HEK293T (cell line): ENCODE measurements around the gene UPK3A.

Experiments
- CTCF ChIA-PET: fragments of 350-600 bp; formaldehyde crosslinking; extraction: SDS; loops from one replicate; lab custom pipeline; 2021; ENCODE audit warnings: antibody characterized with exemption, inconsistent platforms; lab: Yijun Ruan, JAX
- POLR2A ChIA-PET: fragments of 350-600 bp; formaldehyde crosslinking; extraction: SDS; loops from one replicate; lab custom pipeline; 2020; ENCODE audit warnings: antibody characterized with exemption, inconsistent platforms; lab: Yijun Ruan, JAX
- DNase-seq: peaks from one replicate; pipeline ENCODE4 v3.0.0; 2012; ENCODE audit warnings: mixed read lengths; ENCODE audit errors: extremely low spot score
- BHLHE40 ChIP-seq: fragments of 450-650 bp; IDR thresholded peaks from 2 replicates; pipeline ENCODE4 v1.6.1; 2016; ENCODE audit warnings: mild to moderate bottlenecking, moderate library complexity, borderline replicate concordance
- CTBP1 ChIP-seq: fragments of 450-650 bp; IDR thresholded peaks from 2 replicates; pipeline ENCODE4 v1.6.1; 2016; ENCODE audit warnings: borderline replicate concordance
- ELF4 ChIP-seq: fragments of 450-650 bp; IDR thresholded peaks from 2 replicates; pipeline ENCODE4 v1.6.1; 2017; ENCODE audit warnings: antibody characterized with exemption
- FOXA1 ChIP-seq: fragments of 450-650 bp; IDR thresholded peaks from 2 replicates; pipeline ENCODE4 v1.6.1; 2016; ENCODE audit warnings: mild to moderate bottlenecking
- FOXK2 ChIP-seq: fragments of 450-650 bp; IDR thresholded peaks from 2 replicates; pipeline ENCODE4 v1.6.1; 2016; ENCODE audit warnings: mild to moderate bottlenecking
- FOXM1 ChIP-seq: fragments of 450-650 bp; IDR thresholded peaks from 2 replicates; pipeline ENCODE4 v1.6.1; 2017; ENCODE audit warnings: mild to moderate bottlenecking, borderline replicate concordance
- HDGF ChIP-seq: fragments of 450-650 bp; IDR thresholded peaks from 2 replicates; pipeline ENCODE4 v1.6.1; 2017; ENCODE audit warnings: antibody characterized with exemption, borderline replicate concordance
- L3MBTL2 ChIP-seq: fragments of 450-650 bp; conservative IDR thresholded peaks from 2 replicates; pipeline ENCODE4 v1.6.1; 2016; ENCODE audit warnings: mild to moderate bottlenecking
- LEF1 ChIP-seq: fragments of 450-650 bp; IDR thresholded peaks from 2 replicates; pipeline ENCODE4 v1.6.1; 2017; ENCODE audit warnings: mild to moderate bottlenecking, borderline replicate concordance
- NFRKB ChIP-seq: fragments of 450-650 bp; IDR thresholded peaks from 2 replicates; pipeline ENCODE4 v1.6.1; 2016; ENCODE audit warnings: mild to moderate bottlenecking, moderate library complexity
- SP1 ChIP-seq: fragments of 450-650 bp; IDR thresholded peaks from 2 replicates; pipeline ENCODE4 v1.6.1; 2017
- SUZ12 ChIP-seq: fragments of 450-650 bp; IDR thresholded peaks from 2 replicates; pipeline ENCODE4 v1.6.1; 2016; ENCODE audit warnings: mild to moderate bottlenecking
- TARDBP ChIP-seq: fragments of 450-650 bp; IDR thresholded peaks from 2 replicates; pipeline ENCODE4 v1.6.1; 2016
- ZNF384 ChIP-seq: fragments of 450-650 bp; IDR thresholded peaks from 2 replicates; pipeline ENCODE4 v1.6.1; 2016
- TF ChIP-seq, protein P1 (sequence below): fragments of 450-650 bp; IDR thresholded peaks from 2 replicates; pipeline ENCODE4 v1.6.1; 2016

Gene UPK3A

DNA sequence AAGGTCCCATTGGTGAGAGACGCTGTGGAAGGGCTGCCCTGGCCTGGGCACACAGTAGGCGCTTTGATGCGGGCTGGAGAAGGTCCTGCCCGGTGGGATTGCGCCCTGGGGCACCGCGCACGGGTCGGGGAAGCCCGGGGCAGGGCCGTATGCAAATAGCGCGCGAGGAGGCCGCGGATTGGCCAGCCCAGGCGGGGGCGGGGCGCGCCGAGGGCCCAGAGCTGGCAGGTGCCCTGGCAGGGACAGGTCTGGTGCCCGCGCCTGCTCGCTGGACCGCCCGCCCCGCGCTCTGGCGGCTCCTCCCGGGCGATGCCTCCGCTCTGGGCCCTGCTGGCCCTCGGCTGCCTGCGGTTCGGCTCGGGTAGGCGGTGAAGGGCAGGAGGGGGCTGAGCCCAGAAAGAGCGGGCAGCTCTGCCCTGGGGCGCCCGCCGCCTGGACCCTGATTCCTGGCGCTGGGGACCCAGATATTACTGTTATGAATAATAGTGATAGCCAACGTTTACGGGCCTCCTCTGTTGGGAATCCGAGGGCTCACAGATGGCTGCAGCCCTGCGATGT is at the start of gene UPK3A:
TSS of gene UPK3A (plus strand) at position 245 of the 558 bp plus-strand sequence. CDS start at position 310, 65 bp downstream.
- no peak for DNase-seq
- TF ChIP-seq SUZ12, result no peak
- TF ChIP-seq FOXM1, result no peak
- no peak for TF ChIP-seq ELF4
- TF ChIP-seq, protein P1, sequence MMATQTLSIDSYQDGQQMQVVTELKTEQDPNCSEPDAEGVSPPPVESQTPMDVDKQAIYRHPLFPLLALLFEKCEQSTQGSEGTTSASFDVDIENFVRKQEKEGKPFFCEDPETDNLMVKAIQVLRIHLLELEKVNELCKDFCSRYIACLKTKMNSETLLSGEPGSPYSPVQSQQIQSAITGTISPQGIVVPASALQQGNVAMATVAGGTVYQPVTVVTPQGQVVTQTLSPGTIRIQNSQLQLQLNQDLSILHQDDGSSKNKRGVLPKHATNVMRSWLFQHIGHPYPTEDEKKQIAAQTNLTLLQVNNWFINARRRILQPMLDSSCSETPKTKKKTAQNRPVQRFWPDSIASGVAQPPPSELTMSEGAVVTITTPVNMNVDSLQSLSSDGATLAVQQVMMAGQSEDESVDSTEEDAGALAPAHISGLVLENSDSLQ, result no peak
- TF ChIP-seq CTBP1, result no peak
- ChIA-PET POLR2A (no interaction called here), CTCF (no interaction called here)

DNA sequence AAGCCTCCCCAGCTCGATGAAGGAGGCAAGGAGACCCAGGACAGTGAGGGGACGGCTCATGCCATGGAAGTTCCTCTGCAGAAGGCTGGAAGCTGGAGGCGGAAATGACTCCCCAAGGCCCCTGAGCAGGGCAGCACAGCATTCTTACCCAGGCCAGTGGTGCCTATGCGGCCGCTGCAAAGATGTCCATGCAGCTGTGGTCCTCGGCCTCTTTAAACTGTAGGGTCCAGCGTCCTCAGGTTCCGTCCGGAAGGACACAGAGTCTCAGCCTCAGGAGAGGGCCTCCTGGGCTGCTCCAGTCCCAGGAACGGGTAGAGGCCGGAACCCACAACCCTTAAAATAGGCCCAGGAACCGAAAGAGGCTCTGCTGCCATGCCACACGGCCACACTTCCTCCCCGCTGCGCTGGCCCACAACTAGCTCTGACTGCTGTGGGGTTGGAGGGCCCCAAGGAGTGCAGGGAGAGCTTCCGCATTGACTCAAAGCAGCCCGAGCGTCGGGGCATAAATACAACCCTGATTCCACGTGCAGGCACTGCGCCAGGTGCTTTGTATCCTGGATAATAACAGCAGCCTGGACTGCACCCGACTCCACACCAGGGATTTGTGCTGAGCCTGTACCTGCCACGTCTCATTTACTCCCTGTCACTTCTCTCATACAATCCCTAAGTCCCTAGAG is 49.5 kb upstream of the UPK3A start:
- ChIA-PET POLR2A (no interaction called here), CTCF (interaction anchor here (1.4 kb wide), 1 partner anchor 414 kb away, joined by 4 read pairs; no protein-coding TSS in a partner anchor)
- TF ChIP-seq CTBP1 (no peak), FOXK2 (no peak)
- DNase-seq, result no peak

DNA sequence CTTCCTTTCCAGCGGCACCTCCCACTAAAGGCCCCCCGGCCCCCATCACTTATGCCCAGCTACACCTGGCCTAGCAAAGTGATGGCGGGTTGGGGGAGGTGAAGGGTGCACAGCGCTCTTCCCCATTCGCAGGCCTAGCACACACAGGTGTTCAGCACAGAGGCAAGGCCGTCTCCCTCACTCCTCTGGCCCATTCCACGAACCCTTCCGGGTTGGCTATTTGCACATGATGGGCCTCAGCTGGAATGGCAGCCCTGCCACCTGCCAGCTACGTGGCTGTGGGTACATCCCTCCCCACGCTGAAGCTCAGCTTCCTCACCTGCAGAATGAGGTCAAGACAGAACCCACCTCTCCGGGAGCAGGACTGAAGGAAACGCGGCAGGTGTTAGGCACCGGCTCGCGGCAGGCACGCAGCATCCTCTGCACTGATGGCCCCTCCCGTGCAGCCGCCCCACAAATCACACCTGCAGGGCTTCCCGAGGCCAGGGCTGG is 48.9 kb upstream of the UPK3A start:
- ChIA-PET POLR2A (no interaction called here), CTCF (interaction anchor here (1.4 kb wide), 1 partner anchor 415 kb away, joined by 4 read pairs; no protein-coding TSS in a partner anchor)
- DNase-seq, result no peak
- TF ChIP-seq HDGF, result no peak
- TF ChIP-seq L3MBTL2, result no peak
- TF ChIP-seq SUZ12, result no peak
- no peak for TF ChIP-seq CTBP1
- TF ChIP-seq ZNF384, result no peak
- no peak for TF ChIP-seq ELF4
- no peak for TF ChIP-seq LEF1
- TF ChIP-seq, protein P1, result no peak
- no peak for TF ChIP-seq BHLHE40

DNA sequence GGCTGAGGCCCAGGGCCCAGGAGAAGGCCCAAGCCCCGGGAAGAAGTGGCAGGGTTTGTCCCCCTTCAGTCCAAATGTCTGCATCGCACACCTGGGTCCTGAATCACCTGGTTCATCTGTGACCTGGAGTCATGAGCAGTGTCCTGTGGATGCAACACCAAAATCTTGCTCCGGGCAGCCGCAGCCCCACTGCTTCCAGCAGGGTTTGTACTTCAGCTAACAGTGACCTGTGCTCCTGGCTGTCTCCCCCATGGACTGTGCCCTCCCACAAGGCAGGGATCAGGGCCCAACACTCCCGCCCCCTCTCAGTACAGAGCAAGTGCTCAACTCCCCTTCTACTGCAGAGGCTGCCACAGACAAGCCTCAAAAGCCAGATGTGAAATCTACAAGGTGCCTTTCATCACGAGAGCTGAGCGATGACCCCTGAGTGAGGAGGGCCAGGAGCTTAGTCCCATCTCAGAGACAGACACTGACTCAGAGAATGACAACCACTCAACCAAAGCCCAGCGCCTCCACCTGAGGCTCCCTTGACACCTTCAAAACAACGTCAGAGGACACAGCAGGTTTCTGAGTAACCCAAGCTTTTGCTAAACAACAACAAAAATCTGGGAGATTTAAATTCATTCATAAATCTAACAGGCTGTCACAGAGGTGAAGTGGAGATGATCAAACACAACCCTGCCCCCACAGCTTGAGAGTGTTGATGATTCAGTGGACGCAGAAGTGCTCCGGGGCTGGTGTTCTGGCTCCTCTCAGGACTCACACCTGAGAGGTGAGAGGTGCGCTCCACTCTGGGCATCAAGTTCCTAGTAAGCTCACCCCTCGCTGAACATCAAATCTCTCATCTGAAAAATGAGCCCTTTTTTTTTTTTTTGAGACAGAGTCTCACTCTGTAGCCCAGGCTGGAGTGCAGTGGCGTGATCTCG is 47.4 kb upstream of the UPK3A start:
- ChIA-PET POLR2A (no interaction called here), CTCF (no interaction called here)
- DNase-seq, result no peak
- TF ChIP-seq L3MBTL2 (no peak), BHLHE40 (no peak), ELF4 (no peak), FOXM1 (no peak), CTBP1 (no peak), SUZ12 (no peak), NFRKB (no peak)
- TF ChIP-seq, protein P1, result no peak

DNA sequence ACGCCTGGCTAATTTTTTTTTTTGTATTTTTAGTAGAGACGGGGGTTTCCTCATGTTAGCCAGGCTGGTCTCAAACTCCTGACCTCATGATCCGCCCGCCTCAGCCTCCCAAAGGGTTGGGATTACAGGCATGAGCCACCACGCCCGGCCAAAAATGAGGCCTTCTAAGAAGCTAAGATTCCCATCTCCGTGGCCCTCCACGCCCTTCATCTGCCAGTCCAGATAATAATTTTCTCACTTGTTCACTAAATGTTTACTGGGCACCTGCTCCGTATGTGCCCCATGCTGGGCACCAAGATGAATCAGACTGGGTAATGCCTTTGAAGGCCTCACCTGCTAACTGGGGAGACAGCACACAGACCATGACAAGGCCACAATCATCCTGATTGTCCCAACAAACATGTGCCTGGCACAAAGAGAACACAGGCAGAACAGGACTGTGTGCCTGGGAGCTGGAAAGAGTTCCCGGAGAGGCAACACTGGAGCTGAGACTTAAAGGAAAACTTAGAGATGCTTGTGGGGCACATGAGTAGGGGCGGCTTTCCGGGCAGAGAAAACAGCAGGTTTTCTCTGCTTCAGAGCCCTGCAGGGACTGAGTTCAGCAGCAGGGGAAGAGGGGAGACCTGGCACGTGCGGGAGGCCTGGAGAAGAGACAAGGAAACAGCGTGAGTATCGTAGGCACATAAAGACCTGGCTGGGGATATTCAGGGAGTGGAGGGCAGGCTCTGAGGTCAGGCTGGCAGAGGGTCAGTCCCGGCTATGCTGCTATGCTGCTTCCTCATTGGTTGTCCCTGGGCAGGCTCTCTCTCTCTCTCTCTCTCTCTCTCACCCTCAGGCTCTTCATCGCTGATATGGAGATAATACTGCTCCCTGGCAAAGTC is 46.4 kb upstream of the UPK3A start:
- no peak for DNase-seq
- CTCF ChIA-PET, result no interaction called here
- POLR2A ChIA-PET, result no interaction called here
- TF ChIP-seq TARDBP (no peak), FOXA1 (no peak), FOXK2 (no peak), SUZ12 (no peak), SP1 (no peak), LEF1 (no peak), CTBP1 (no peak)
